ENCODE measurements around the gene SEMA4D. TPM values are rescaled to one million over a fixed set of nuclear protein-coding genes. Genes with fewer than 3 reads are reported as not detected.

SEMA4D gene
- total RNA-seq, 3 donors from 2014 or later = 20.9 to 26.9 (median 23.1) TPM

- ATAC-seq (peak; percentile 13), DNase-seq (no peak)
- H3K9me3 ChIP-seq = no peaks in the 10 kb centered on the region
- no peaks in the 10 kb centered on the region for H3K36me3 ChIP-seq (ENCODE audit: low read depth)
- no peaks in the 10 kb centered on the region for H3K4me1 ChIP-seq (ENCODE audit: low read depth)
- no peak overlapping the region for H3K4me3 ChIP-seq
- TF ChIP-seq CTCF (IDR thresholded peaks at IDR 0.05) = no peak
- intact Hi-C loops (cut with DNase I, micrococcal nuclease) = no loop called here
Observed at GRCh38 chr9:89536600-89536999, 38.7 kb upstream of the SEMA4D start.

GRCh38 chr9:89536145-89536574 lies 38.2 kb upstream of the SEMA4D start:
- Histone ChIP-seq H3K36me3 (ENCODE audit: low read depth) (no peaks in the 10 kb centered on the region), H3K4me1 (ENCODE audit: low read depth) (no peaks in the 10 kb centered on the region), H3K4me3 (no peak overlapping the region), H3K9me3 (no peaks in the 10 kb centered on the region)
- intact Hi-C loops (cut with DNase I, micrococcal nuclease) = no loop called here
- DNase-seq (no peak), ATAC-seq (peak; percentile 48)
- TF ChIP-seq CTCF (IDR thresholded peaks at IDR 0.05) = no peak

GRCh38 chr9:89535461-89535860 lies 37.5 kb upstream of the SEMA4D start:
- intact Hi-C loops (cut with DNase I, micrococcal nuclease) = no loop called here

GRCh38 chr9:89534515-89535287 lies 36.8 kb upstream of the SEMA4D start:
- ATAC-seq (no peak), DNase-seq (no peak)
- intact Hi-C loops (cut with DNase I, micrococcal nuclease) = no loop called here
- no peak for TF ChIP-seq CTCF (IDR thresholded peaks at IDR 0.05)
- H3K4me3 ChIP-seq = no peak overlapping the region
- H3K36me3 ChIP-seq (ENCODE audit: low read depth) = no peaks in the 10 kb centered on the region
- H3K4me1 ChIP-seq (ENCODE audit: low read depth) = no peaks in the 10 kb centered on the region
- H3K9me3 ChIP-seq = peaks cover 3% of the 10 kb centered on the region

More at GRCh38 chr9:89535461-89535860, 37.5 kb upstream of the SEMA4D start:
- Histone ChIP-seq H3K9me3 (peaks cover 3% of the 10 kb centered on the region), H3K4me1 (ENCODE audit: low read depth) (no peaks in the 10 kb centered on the region), H3K36me3 (ENCODE audit: low read depth) (no peaks in the 10 kb centered on the region), H3K4me3 (no peak overlapping the region)
- ATAC-seq = no peak
- DNase-seq = no peak
- no peak for TF ChIP-seq CTCF (IDR thresholded peaks at IDR 0.05)

- no peaks in the 10 kb centered on the region for H3K36me3 ChIP-seq (ENCODE audit: low read depth)
- H3K4me1 ChIP-seq (ENCODE audit: low read depth) = no peaks in the 10 kb centered on the region
- H3K9me3 ChIP-seq = peaks cover 3% of the 10 kb centered on the region
- TF ChIP-seq CTCF (IDR thresholded peaks at IDR 0.05) = no peak
- no peak overlapping the region for H3K4me3 ChIP-seq
- DNase-seq = no peak
- no peak for ATAC-seq
- intact Hi-C loops (cut with DNase I, micrococcal nuclease) = no loop called here
Observed at GRCh38 chr9:89533411-89534095, 35.6 kb upstream of the SEMA4D start.

Measured in mucosa of descending colon (tissue), 3 donors.